GM18861 (cell line): ENCODE measurements around the gene CHERP.
"Not testable (repeated sequence)": the region's sequence is repeated elsewhere in the genome, so short reads cannot be mapped to it uniquely, and the experiment has no call there.

ENCODE experiments used
- ATAC-seq: cut with Tn5 transposase; IDR thresholded peaks from one replicate; pipeline ENCODE4 v1.9.1; 2021; ENCODE audit not compliant: unreplicated experiment

The CHERP gene

DNA sequence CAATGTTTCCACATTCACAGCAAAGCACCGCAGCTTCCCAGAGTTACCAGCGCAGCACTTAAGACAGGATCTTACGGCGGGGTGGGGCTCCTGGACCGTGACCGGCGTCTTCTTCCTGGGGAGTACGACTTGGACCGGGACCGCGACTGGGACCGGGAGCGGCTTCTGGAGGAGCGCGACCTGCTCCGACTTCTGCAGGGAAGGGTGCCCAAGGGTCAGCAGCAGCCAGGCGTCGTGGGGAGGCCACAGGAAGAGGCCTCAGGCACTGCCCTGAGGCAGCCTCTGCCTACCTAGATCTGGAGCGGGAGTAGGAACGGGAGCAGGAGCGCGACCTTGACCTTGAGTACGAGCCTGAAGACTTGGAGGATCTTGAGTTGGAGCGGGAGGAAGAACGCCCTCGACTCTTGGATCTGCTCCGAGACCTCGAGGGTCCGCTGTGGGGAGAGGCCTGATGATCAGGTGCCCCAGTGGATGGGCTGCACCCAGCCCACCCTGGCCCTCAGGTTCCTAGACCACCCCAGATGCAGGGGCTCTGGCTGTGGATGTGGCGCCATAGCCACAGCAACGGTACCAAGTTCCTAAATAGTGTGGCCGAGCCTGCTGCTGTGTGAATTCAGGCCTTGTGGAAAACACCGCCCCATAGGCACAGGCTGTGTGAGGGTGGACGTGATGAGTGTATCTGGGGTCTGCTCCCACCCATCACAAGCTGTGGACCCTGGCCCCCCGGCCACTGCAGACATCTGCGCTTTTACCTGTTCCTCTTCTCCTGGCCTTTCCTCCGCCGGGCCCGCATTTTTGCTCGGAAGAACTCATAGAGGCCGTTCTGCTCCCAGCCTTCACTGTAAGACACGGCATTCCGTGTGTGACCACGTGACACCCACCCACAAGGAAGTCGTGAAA lies 21.9 kb downstream of the CHERP start:
- no peak for ATAC-seq

DNA sequence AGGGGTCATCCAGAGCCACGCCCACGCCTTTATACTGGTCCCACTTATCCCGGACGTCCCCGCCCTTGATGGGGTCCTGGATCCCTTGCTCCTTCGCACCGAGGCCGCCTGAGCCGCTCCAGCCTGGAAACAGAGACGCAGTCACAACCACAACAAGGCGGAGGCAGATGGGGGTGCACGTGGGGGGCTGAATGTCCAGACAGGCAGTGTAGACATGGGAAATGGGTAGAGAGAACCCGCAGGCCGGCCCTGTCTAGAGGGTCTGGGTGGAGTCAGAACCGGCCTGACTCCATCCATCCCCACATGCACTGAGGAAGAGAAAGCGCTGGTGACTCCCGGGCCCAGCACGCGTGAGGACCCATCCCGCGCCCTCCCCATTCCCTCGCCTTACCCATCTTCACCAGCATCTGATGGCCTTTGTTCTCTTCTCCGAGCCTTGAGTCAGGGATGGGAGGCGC lies 23.0 kb downstream of the CHERP start:
- ATAC-seq = no peak

DNA sequence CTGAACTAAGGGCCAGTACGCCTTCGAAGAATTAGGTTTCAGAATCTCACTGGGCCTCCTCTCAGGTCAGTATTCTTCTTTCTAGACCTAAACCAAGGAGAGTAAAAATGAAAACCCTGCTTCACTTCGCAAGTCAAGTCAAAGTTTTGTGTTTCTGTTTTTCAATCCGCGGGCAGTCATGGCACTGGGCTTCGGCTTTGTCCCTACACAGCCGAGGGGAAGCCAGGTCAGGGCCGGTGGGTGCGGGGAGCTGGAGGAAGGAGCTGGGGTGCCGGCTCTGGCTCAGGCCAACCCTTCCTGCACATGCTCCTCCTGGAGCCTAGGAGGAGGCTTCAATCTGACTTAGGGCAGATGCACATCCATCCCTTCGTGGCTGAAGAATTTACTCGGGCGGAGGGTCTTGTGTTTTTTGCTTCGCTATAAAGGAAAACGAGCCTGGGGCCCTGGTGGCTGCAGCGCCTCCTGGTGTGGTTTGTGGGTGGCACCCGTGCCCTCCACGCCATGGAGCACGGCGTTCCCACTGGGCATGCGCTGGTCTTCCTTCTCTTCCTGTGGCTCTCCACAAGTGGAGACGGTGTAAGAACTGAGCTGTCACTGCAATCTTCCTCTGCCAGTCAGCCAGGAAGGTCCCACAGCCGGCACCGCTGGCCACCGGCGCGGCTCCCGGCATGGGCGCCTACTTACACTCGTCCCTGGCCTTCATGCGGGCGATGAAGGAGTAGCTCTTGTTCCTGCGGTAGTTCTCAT lies 23.6 kb downstream of the CHERP start:
- no peak for ATAC-seq

DNA sequence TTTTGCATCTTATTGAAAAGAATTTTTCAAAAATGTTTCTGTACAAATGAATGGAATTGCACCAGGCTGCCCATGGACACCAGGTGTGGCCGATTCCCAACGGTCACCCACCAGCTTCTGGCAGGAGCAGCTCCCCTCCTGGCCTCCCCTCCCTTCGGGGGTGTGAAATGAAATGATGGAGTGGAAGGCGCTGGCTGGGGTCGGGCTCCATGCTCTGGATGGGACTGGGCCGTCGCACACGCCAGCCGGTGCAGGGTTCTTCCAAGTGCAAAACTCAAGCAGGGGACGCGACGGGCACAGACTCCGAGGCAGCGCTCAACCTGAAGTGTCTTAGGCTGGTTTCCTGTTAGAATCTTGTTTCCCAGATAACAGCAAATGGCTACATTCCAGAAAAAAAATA lies 24.2 kb downstream of the CHERP start:
- ATAC-seq = no peak

DNA sequence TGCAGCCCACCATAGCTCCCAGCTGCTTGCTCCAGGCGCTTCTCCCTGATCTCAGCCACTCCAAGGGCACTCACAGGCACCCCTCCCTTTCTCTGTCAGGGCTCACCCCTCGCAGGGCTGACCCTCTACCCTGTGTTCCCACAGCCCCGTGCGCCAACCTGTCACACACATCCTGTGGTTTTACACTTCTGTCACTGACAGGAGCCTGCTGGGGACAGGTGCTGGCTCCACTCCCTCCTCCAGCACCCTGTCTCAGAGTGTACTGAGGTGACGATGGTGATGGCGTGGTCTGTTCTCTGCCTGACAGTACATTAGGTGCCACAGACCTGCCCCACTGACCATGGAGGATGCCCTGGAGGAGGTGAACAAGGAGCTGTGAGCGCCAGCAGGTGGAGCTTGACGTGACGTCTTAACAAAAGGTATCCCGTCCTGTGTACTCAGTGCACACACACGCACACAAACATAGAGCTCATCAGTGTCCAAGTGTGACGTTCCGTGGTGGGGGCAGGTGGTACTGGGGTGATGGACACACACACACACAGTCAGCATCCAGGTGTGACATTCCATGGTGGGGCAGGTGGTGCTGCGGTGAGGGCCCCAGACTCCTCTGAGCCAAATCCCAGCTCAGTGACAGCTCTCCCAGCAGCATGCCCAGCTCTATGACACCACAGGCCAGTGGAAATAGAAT lies 25.2 kb downstream of the CHERP start:
- no peak for ATAC-seq

DNA sequence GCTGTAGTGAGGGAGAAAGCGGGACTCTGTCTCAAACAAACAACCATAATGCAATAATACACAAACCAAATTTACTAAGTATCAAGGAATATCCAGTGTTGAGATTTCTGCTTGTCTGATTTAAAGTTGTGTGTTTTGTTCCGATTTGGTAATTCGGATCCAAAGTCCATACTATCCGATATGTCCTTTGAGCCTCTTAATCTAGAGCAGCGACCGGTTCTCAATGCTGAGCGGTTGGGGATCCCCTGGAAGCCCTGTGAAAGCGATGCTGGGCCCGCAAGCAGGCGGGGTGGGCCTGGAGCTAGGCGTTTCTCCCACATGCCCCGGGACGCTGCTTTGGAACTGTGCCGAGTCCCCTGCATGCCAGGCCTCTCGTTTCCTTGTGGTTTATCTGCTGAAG lies 25.9 kb downstream of the CHERP start:
- no peak for ATAC-seq

DNA sequence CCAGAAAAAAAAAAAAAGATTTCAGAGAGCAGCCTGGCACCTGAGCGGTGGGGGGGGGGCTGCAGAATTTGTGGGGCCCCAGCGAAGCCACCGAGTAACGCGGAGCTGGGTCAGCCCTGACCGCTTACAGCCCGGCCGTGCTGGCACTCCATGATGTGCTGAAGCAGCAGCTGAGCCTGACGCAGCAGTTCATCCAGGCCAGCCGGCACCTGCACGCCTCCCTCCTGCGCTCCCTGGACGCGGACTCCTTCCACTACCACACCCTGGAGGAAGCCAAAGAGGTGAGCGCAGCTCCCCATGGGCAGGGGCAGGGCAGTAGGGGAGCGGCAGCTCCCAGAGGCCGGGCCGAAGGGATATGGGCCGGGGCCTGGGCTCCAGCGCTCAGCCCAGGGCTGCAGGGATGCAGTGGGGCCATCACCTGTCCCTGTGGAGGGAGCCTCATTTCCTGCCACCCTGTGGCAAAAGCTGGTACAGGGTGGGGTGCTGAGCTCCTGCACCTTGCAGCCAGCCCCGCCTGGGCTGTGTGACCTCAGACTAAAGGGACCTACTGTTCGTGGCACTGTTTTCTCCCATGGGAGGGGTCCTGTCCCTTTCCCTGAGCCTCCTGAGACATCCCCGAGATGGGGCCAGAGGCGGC lies 27.7 kb downstream of the CHERP start:
- ATAC-seq = no peak

DNA sequence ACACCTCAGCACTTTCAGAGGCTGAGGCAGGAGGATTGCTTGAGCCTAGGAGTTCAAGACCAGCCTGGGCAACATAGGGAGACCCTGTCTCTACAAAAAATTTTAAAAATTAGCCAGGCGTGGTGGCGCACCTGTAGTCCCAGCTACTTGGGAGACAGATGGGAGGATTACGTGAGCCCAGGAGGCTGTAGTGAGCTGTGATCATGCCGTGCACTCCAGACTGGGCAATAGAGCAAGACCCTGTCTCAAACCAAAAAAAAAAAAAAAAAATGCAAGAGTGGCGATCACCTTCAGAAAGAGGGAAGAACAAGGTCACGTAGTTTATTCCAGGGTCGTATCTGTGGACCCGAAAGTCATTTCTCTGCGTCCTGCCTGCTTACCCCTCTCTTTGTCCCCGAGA lies 29.6 kb downstream of the CHERP start:
- ATAC-seq = not testable (repeated sequence)

DNA sequence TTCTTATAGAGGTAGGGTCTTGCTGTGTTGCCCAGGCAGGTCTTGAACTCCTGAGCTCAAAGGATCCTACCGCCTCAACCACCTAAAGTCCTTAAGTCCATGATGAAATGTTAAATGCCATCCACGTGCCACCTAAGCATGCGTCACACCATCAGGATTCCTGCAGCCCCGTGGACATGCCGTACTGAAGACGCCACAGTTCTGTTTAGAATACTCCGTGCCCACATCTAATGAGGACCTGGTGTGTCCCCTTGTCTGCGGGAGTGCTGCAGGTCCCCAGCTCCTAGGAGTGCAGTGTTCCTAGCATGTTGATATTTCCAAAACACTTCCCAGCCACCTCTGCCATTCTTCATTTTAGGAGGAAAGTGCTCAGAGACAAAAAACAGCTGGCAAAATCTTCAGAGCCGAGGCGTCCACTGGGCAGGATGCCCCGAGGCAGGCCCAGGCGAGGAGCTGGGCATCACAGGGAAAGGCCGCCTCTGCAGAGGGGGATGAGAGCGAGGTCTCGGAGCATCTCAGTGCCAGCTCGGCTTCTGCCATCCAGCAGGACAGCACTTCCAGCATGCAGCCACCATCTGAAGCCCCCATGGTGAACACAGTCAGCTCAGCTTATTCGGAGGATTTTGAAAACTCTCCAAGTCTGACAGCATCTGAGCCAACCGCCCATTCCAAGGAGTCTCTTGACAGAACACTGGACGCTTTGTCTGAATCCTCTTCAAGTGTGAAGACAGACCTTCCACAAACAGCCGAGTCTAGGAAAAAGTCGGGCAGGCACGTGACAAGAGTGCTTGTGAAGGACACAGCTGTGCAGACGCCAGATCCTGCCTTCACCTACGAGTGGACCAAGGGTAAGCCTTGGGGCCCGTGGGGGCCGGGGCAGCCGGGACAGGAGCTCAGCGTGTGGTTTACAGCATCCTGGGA lies 32.8 kb downstream of the CHERP start:
- no peak for ATAC-seq

DNA sequence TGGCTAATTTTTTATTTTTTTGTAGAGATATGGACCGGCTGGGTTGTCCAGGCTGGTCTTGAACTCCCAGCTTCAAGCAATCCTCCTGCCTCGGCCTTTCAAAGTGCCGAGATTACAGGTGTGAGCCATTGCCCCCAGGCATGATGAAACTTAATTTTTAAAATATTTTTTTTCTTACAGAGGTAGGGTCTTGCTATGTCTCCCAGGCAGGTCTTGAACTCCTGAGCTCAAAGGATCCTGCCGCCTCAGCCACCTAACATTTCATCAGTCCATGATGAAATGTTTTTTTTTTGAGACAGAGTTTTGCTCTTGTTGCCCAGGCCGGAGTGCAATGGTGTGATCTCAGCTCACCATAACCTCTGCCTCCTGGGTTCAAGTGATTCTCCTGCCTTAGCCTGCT lies 33.7 kb downstream of the CHERP start:
- no peak for ATAC-seq

DNA sequence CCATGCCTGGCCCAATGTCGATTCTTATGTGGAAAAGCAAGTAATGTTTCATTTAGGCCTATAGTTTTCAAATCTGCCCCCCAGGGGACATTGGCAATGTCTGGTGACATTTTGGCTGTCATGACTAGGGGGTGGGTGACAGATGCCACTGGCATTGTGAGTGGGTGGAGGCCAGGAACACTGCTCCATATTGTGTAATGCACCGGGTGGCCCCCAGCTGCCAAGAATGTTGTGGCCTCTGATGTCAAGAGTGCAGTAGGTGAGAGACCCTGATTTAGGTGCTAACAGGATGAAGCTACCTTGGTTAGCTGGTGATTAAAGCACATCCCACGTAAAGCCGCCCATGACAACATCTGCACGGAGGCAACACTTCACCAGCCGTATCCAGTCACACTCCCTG lies 35.3 kb downstream of the CHERP start:
- ATAC-seq = no peak

DNA sequence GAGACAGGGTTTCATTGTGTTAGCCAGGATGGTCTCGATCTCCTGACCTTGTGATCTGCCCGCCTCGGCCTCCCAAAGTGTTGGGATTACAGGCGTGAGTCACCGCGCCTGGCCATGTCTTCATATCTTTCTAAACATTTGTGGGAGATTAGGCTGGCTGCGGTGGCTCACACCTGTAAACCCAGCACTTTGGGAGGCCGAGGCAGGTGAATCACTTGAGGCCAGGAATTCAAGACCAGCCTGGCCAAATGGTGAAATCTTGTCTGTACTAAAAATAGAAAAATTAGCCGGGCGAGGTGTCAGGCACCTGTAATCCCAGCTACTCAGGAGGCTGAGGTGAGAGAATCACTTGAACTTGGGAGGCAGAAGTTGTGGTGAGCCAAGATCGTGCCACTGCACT lies 36.1 kb downstream of the CHERP start:
- ATAC-seq = not testable (repeated sequence)

DNA sequence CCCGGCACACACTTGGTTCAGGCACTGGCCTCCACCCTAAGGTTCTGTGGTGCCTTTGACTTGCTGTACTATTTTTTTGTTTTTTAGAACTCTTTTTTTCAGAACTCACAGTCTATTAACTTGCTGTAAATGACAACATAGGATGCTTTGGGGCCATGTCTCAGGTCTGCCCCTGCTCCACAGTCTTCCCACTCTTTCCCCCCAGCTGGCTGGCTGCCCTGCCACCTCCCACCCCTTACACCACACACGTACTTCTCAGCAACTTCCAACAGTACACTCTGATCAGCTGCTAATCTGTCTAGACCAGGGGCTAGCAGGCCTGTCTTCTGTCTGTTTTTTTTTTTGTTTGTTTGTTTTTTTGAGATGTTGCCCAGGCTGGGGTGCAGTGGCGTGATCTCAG lies 38.0 kb downstream of the CHERP start:
- no peak for ATAC-seq

DNA sequence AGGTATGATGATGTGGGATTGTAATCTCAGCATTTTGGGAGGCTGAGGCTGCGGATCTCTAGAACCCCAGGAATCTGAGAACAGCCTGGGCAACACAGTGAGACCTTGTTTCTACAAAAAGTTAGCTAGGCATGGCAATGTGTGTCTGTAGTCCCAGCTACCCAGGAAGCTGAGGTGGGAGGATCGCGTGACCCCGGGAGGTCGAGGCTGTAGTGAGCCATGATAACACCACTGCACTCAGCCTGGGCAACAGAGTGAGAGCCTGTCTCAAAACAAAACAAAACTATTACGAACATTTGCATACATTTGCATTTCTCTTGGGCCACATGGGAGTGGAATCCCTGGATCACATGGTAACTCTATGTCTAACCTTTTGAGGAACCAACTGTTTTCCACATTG lies 44.4 kb downstream of the CHERP start:
- ATAC-seq = no peak

DNA sequence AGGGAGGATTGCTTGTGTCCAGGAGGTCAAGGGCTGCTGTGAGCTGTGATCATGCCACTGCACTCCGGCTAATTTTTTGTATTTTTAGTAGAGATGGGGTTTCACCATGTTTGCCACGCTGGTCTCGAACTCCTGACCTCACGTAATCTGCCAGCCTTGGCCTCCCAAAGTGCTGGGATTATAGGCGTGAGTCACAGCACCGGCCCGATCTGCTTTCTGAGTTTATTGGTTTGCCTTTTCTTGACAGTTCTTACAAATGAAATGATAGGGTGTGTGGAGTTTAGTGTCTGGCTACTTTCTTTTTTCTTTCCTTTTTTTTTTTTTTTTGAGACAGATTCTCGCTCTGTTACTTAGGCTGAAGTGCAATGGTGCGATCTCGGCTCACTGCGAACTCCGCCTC lies 45.2 kb downstream of the CHERP start:
- ATAC-seq = no peak

DNA sequence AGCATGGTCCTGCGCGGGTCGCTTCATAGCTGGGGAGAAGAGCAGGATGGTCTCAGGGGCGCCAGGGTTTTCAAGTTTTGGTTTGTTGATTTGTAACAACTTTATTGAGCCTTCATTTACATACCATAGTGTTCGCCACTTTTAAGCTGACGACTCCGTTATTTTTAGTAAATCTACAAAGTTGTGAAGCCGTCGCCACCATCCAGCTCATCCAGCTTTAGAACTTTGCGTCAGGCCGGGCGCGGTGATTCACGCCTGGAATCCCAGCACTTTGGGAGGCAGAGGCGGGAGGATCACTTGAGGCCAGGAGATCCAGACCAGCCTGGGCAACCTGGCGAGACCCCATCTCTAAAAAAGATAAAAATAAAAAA lies 45.6 kb downstream of the CHERP start:
- ATAC-seq = no peak

DNA sequence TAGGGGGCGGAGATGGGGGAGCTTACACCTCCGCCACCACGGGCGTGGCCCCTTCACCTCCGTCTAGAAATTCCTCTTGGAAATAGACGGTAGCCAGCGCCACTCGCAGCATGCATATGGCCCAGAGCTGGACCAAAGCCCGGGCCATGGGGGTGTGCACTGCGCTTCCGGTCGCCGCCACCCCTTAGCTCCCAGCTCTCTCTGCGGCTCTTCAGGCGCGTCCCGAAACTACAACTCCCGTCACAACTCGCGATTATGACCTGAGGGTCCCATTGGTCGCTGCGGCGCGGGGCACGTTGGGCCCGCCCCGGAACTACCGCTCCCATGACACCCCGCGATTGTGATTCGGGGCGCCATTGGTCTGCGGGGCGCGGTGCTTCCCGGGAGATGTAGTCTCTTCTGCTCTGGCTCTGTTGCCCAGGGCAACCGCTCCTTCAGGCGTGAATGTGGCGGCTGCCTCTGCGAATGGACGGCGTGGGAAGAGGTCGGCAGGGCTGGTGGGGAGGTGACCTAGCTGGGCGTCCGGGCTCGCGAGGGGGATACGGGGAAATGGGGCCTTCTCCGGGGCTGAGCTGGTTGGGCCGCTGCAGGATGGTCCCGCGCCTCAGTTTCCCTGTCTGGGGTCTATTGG lies 46.1 kb downstream of the CHERP start, which contains the start of the genes C19orf44 and CALR3:
Gene C19orf44 (plus strand): TSS at position 413 of the 631 bp plus-strand sequence. CDS start 4,399 bp downstream, outside the sequence.
Gene CALR3 (minus strand): TSS at position 186 of the 631 bp plus-strand sequence. CDS start 38 bp downstream, at position 148.
- peak; percentile 94 for ATAC-seq

DNA sequence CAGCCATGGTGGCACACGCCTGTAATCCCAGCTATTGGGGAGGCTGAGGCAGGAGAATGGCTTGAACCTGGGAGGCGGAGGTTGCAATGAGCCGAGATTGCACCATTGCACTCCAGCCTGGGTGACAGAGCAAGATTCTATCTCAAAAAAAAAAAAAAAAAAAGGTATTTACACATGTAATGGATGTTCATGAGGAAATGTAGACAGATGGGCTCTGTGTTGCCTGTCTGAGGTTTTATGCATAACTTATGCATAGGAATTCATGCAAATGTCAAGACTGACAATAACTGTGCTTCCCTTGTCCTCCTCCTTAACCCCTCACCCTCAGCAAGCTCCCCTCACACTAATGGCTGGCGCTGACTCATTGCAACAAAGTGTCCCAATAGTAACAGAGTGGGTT lies 55.8 kb downstream of the CHERP start:
- not testable (repeated sequence) for ATAC-seq

DNA sequence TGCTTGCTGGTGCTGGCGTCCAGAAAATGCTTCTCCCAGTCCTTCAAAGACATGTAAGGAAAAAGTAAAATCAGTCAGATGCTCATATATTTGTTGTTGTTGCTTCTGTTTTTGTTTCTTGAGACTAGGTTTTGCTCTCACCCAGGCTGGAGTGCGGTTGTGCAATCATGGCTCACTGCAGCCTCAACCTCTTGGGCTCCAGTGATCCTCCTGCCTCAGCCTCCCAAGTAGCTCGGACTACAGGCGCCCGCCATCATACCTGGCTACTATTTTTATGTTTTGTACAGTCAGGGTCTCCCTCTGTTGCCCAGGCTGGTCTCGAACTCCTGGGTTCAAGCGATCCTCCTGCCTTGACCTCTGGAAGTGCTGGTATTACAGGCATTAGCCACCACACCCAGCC lies 59.5 kb downstream of the CHERP start:
- ATAC-seq = no peak
